Activated naive CD4-positive, alpha-beta T cell treated with Interleukin-2 at 50 U/mL for 16 hours (primary cell): Measurements from ENCODE around the gene IKZF1.

ENCODE experiments used
- DNase-seq: peaks from one replicate; pipeline ENCODE4 v3.0.0-alpha.2; 2020

Gene IKZF1

DNA sequence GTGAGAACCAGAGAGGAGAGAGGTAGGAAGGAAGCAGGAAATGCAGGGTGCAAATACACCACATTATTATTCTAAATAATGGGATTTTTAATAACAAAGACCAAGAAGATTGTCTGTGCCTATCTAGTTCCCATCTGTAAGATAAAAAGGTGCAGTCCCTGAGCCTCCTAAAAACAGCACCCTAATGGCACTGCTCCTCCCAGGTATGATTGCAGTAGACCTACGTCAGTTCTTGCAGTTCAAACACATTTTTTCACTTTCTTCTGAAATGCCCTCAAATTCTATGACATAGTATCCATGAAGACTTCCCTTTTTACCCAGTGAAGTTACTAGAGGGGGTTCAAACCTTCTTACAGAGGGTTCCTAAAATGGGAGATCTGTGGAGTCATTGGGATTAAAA is 75.0 kb downstream of the IKZF1 start:
- DNase-seq: no peak

DNA sequence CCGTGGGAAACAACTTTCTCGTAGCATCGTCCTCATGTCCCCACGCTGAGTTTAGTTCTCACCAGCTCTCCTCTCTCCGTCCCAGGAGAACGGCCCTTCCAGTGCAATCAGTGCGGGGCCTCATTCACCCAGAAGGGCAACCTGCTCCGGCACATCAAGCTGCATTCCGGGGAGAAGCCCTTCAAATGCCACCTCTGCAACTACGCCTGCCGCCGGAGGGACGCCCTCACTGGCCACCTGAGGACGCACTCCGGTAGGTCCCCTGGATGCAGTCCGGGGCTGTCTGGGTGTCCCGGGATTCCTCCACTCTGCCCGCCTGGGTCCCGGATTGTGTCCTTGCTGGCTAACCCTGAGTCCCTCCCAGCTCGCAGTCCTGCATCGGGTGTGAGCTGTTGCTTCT is 77.9 kb downstream of the IKZF1 start:
- no peak for DNase-seq

DNA sequence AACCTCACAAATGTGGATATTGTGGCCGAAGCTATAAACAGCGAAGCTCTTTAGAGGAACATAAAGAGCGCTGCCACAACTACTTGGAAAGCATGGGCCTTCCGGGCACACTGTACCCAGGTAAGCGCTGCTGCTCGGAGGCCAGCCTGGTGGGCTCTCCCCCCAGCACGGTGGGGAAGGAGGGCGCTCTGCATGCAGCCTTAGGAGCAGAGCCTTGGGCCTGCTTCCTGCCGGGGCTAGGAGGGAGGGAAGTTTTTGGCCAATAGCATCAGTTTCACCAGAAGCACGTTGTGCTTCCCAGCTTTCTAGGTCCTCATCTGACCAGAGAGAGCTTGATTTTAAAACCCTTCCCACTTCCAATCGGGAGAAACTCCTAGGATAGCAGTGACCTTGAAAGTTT is 82.8 kb downstream of the IKZF1 start:
- no peak for DNase-seq

DNA sequence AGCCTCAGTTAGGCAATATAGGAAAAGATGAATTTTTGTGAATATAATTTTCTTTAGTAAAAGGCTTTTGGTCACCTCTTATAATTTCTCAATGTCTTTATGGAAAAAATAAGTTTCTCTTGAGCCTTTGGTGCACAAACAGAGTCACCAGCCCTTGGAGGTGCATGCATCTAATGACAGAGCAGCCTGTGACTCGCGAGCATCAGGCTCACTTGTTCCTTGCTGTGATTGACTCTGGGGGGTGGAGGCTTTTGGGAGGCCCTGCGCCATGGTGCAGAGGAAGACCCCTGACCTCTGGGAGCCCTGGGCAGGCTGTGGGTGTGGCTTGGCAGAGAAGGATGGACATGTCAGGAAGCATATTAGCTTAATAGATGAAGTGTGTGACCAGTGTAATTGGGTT is 85.4 kb downstream of the IKZF1 start:
- DNase-seq: peak; percentile 38

DNA sequence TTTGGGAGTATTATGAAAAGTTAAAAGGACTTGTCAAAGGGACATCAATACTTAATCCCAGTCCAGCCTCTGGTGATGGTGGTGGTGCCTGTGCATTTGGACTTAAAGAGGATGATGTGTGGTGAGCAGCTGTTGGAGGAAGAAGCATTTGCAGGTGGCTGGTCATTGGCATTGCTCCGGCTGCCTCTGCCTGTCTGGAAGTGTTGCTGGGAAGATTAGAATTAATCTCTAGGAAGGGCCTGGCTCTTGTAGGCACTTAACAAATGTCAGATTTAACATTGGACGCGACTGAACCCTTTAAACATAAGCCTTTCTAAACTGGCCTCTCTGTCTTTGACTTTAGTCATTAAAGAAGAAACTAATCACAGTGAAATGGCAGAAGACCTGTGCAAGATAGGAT is 86.9 kb downstream of the IKZF1 start:
- no peak for DNase-seq

DNA sequence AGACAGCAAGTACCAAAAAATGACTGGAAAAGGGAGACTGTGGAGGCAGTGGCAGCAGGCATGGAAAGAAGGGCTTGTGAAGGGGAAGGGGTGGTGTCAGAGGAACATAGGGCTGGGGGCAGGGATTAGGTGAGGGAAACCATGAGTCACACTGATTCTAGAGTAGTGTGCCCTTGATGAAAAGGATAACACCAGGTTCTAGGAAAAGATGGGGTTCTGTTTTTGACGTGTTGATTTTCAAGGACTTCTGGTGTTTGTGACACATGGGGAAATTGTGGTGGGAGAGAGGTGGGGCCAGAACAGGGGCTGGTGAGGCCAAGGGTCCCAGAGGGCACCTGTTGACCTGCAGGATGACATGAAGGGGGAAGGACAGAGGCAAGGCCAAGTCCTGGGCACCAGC is 88.6 kb downstream of the IKZF1 start:
- peak; percentile 70 for DNase-seq

DNA sequence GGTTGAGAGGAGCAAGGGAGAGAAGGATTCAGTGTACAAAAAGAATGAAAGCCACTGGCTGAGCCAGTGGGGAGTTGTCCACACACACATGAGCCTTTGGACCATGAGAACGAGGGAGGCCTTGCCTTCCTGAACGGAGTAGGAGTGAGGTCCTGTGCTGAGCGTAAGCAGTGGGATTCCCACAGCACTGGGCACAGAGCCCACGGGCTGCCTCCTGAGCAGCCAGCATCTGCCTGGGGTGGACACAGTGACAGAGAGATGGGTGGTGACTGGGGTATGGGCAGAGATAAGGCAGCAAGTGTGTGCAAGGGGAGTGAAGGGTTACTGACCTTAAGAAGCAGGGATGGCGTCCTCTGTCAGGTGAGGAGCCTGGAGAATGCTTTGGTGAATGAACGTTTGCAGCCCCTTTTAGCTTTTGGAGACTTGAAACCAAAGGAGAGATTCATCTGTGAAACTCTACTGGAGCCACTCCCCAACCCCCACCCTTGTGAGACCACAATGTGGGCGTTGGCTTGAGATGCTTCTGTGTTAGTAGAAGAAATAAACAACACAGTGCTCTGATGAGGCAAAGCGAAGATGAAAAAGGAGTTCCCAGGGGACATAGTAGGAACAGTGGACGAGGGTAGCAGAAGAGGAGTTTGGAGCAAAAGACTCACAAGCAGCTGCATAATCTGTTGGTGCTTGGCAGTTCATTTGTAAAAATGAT is 89.2 kb downstream of the IKZF1 start:
- peak; percentile 56 for DNase-seq

DNA sequence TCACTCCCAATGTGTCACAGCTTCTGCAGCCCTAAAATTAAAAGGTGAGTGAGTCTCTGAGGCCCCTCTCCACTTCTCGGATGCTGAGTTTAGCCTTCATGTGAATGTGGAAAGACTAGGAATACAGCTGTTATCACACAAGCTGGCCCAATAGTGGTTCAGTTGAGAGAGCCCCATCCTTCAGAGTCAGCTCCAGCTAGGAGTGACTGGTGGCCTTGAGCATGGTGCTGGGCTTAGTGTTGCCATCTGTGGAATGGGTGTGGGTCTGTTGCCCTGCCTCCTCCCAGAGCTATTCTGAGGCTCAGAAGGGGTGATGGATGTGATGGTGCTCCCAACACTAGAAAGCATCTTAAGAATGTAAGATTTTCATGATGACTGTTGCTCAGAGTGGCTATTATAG is 89.8 kb downstream of the IKZF1 start:
- no peak for DNase-seq

DNA sequence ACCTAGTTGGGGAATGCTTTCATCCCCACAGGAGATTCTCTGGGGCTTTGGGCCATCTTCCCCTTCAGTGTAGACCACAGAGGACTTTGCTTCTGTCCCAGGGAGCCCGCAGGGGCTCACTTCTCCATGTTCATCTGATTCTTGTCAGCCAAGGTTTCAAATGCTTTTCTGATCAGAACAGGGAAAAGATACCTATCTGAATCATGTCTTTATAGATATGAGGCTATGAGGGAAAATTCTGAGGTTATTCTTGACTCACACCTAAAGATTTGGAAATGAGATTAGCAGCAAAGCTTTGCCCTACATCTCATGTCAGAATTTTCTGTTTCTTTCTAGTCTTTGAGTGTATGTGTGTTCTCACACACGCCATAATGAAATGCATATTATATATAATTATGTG is 92.3 kb downstream of the IKZF1 start:
- DNase-seq: peak; percentile 42

DNA sequence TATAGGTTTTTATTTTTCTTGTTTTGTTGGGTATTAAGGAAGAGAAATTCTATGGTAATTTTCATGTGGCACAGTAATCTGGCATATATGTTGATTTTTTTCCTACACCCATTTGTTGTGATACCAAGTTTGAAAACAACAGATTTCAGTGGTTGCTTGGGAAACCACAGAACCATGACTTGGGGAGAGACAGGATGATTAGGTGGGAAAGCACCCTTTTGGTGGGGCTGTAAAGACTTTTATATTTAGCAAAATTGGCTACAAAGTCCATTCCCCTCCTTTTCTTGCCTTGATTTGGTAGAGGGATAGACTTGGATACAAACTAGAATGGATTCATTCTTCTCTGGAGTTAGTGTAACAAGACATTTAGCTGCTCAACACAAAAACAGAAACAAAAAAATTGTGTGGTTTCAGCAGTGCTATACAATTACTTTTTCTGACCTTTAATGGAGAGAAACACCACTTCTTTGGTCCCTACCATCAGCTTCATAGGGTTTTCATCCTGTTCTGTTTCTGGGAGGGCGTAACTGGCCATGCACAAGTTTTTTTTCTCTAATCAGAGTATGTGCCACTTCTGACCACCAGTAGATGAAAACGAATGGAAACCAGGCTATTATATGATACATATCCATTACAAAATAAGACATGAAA is 92.9 kb downstream of the IKZF1 start:
- no peak for DNase-seq

DNA sequence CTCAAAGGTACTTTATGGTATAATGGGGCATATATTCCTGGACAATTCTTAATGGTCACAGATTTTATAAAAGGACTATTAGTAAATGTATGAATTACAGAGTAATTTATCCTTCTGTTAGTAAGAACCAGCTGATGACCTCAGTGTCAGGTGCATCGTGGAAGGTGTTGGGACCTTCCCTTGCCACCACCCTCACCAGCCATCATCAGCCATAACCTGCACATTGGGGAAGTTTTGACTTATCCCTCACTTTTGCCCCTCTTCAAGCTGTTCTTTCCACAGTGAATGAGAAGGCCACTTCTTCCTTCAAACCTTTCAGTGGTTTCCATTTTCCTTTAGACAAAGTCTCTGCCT is 93.4 kb downstream of the IKZF1 start:
- DNase-seq: peak; percentile 55

DNA sequence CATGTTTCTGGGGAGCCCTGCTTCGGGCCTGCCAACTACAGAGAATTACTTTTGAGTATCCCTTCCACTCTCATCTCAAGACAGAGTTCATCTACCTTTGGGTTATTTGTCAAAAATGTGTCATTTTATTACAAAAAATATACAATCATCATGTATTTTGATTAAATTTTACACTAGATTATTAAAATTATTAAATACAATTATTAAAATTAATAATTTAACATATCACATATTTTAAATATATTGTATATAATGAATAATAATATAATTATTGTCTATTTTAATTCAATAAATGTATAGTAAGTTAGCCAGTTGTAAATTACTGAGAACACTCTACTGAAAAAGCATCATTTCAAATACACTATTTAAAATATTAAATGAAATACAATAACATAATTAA is 94.7 kb downstream of the IKZF1 start:
- DNase-seq: no peak

DNA sequence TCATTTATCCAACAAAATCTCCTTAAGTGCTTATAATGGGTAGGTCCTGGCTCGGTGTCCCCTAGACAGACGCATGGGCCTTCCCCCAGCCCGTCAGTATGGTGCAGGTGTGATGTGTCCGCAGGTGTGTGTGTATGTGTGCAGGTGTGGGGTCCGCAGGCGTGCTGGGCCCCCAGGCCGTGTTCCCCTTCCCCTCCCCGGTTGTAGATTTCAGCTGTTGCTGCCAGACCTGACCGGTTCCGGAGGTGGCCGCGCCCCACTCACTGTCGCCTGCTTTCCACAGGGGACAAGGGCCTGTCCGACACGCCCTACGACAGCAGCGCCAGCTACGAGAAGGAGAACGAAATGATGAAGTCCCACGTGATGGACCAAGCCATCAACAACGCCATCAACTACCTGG is 95.1 kb downstream of the IKZF1 start:
- DNase-seq: no peak

DNA sequence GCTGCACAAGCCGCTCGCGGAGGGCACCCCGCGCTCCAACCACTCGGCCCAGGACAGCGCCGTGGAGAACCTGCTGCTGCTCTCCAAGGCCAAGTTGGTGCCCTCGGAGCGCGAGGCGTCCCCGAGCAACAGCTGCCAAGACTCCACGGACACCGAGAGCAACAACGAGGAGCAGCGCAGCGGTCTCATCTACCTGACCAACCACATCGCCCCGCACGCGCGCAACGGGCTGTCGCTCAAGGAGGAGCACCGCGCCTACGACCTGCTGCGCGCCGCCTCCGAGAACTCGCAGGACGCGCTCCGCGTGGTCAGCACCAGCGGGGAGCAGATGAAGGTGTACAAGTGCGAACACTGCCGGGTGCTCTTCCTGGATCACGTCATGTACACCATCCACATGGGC is 95.6 kb downstream of the IKZF1 start:
- no peak for DNase-seq

DNA sequence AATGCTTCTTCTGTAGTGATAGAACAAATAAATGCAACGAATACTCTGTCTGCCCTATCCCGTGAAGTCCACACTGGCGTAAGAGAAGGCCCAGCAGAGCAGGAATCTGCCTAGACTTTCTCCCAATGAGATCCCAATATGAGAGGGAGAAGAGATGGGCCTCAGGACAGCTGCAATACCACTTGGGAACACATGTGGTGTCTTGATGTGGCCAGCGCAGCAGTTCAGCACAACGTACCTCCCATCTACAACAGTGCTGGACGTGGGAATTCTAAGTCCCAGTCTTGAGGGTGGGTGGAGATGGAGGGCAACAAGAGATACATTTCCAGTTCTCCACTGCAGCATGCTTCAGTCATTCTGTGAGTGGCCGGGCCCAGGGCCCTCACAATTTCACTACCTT is 99.9 kb downstream of the IKZF1 start:
- DNase-seq: no peak

DNA sequence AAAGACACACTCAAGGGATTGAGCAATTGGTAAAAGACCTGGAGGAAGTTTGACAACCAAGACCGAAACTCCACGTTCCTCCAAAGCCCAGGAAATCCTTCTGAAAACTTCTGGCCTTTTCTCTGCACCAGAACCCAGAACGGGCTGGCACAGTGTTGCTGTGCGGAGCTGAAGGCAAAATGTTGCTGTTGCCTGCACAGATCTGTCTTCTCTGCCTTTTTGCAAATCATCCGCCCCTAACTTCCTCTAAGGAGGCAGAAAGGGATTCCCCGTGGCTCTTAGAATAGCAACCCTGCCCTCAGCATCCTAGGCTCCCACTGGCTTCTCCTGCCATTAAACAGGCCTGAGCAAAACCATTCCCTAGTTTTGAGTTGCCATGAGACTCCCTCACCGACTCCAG is 100.7 kb downstream of the IKZF1 start:
- no peak for DNase-seq

DNA sequence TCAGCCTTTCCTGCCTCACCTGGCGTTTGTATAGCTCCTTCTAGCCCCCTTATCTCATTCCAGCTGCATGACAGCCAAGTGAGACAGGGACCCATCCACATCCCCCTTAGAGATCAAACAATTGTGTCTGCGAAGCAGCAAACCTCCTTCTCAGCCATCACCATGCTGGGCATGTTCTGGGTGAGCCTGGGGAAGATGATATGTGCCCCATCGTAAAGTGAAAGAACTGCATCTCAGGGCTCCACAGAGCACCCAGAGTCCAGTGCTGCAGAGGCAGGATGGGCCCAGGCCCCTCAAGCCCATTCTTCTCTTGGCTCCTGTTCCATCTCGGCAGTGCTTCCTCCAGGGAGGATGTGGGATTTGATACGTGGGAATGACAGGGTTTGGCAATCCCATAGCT is 102.4 kb downstream of the IKZF1 start:
- DNase-seq: no peak

DNA sequence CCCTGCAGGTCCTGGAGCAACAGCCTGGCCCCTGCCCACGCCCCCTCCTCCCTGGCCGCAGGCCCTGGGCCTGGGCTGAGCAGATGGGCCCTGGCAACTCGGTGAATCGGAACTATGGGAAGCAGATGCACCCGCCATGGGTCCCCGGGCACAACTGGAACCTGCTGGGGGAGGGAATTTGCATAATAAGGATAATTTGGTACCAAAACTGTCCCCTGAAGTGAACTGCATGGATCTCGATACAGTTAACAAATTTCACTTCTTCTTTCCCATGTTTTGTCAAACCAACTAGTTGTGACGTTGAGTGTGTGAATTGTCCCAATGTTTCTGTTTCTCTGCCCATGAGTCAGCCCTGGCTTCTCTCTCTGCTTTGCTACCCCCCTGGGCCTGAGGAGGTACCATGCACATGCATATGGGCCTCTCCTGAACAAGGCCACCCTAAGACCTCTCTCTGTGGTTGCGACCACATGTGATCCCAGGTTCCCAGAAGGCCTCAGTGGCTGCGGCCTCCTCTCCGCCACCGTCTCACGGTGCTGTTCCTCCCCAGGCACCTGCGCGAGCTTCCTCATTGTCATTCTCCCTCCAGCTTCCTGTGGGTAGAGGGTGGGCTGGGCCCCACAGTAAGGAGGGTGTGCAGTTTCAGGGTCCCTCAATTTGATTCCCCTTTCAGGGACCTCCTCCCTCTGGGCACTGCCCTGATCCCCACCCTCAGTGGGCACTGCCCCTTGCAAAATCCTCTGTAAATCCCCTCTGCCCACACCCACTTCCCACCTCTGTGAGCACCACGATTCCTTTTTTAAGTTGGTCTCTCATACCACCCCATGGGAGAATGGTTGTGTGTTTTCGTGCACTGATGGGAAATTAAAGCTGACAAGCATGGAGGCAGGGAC is 105.6 kb downstream of the IKZF1 start:
- DNase-seq: no peak

DNA sequence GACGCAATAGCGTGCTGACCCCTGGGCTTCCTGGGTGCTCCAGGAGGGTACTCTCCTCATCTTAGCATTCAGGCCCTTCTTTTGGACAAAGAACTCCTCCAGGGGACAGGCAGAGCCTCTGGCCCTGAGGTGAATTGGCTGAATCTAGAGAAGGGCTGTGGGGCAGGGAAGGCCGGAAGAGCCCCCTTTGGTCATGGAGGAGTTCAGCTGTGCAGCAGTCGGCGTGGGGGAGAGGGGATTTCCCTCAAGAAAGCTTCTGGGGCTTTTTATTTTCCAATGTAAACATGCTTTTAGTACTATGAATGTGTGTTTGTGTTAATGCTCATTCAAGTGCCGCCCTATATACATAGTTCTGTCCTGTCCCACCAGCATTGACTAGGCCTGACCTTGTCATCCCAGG is 106.8 kb downstream of the IKZF1 start:
- no peak for DNase-seq

DNA sequence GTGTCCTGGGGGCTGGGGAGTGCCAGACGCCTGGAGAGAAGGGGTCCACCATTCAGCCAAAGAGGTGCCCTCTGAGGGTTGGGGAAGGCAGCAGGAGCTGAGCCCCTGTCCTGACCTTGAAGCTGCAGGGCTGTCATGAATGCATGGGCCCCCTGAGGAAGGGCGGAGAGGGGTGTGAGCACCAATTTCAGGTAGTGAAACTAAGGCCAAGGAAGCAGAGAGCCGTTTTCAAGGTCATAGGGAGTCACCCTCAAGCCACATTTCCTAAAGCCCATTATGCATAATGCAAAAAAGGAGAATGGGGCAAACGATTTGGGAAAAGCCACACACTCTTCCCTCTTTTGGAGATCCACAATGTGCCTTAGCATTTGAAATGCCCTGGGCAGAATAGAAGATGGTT is 108.5 kb downstream of the IKZF1 start:
- no peak for DNase-seq

DNA sequence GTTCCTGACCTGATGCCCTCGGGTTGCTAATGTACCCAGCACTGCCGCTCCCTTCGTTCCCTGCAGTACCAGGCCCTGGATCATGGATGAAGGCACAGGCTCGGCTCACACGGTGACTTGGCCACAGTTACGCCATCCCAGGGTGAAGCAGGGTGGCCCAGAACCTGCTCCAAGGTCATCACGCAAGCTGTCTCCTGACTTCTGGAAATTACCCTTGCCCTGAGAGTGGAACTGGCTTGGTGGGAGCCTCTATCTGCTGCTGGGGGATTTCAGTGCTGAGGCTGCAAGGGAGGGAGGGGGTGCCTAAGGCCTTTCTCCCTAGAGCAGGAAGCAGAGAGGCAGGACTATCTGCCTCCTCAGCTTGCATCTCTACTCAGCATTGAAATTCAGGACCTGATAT is 109.0 kb downstream of the IKZF1 start:
- no peak for DNase-seq

DNA sequence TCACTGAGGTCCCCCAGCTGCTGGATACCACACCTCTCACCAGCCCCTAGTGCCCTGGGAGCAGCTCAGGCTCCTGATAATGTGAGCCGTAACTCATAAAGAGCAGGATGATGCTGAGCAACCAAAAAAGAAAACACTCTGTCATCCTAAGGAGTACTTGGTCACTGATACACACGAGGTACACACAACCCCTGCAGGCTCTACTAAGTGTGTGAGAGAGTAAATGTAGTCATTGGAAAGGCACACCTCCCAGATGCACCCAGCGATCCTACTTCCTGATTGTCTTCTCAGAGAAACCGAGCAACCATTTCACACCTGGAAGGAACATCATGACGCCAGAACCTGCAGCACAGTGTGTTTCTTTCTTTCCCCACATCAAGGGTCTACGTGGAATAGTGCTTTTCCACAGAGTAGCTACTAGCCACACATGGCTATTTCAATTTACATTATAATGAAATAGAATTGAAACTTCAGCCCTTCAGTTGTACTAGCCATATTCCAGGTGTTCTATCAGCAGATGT is 111.4 kb downstream of the IKZF1 start:
- no peak for DNase-seq

DNA sequence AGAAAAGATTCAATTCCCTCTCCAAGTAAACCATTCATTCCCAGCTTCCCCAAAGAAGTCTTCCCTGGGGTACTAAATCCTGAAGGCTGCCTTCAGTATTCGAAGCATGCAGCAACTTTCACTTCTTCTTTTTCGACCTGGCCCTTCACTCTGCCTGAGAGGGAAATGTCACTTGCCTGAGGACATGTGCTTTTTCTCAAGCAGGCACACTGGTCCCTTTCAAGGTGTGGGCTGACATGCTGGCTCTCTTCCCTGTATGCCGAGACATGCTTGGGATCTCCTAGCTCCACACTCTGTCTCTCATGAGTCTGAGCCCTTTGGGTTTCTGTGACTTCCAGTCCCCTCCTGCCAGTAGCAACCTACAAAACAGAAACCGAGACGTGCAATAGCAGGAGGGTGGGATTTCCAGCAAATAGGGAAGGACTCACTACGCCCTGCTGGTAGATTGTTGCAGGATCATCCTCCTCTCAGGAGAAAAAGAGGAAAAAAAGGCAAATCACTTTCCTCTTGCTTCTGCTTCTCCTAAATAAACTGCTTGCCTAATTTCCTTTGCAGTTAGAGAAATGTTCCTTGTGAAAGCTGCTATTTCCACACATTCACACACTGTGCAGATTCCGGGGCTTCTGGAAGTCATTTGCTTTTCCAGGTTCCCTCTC is 112.1 kb downstream of the IKZF1 start:
- no peak for DNase-seq
